Liver (tissue), 3 donors: ENCODE measurements around the gene SETD1B.

ENCODE experiments used
- CTCF ChIP-seq: fragments of 150-350 bp; IDR thresholded peaks from 2 replicates; pipeline ENCODE4 v1.5.1; 2017; ENCODE audit warnings: improper control_type of control experiment, low read depth, low read length; ENCODE audit not compliant: missing input control
- RAD21 ChIP-seq, 2 donors: IDR thresholded peaks; 2 replicates each; pipeline ENCODE4 v1.6.1; 2016; ENCODE audit warnings: antibody characterized with exemption in 2 of 2, mild to moderate bottlenecking in 2 of 2
- REST ChIP-seq: IDR thresholded peaks from 2 replicates; pipeline ENCODE4 v1.6.1; 2016; ENCODE audit warnings: antibody characterized with exemption, mild to moderate bottlenecking
- ZBTB33 ChIP-seq: IDR thresholded peaks from 2 replicates; pipeline ENCODE4 v1.6.1; 2016; ENCODE audit warnings: antibody characterized with exemption
- donor health status: healthy.
- donor health status: healthy.

- TF ChIP-seq CTCF: no peak
- no peak for TF ChIP-seq REST
- TF ChIP-seq ZBTB33: no peak
- no peak for TF ChIP-seq RAD21 (IDR thresholded peaks at IDR 0.05)
Observed at GRCh38 chr12:121825041-121825523, 21.3 kb downstream of the SETD1B start.
